Femur (tissue), 1 donor: ENCODE results near the gene HRH2.

ENCODE experiments used
- DNase-seq: peaks from one replicate; pipeline ENCODE4 v3.0.0-alpha.2; 2017

The HRH2 gene

DNA sequence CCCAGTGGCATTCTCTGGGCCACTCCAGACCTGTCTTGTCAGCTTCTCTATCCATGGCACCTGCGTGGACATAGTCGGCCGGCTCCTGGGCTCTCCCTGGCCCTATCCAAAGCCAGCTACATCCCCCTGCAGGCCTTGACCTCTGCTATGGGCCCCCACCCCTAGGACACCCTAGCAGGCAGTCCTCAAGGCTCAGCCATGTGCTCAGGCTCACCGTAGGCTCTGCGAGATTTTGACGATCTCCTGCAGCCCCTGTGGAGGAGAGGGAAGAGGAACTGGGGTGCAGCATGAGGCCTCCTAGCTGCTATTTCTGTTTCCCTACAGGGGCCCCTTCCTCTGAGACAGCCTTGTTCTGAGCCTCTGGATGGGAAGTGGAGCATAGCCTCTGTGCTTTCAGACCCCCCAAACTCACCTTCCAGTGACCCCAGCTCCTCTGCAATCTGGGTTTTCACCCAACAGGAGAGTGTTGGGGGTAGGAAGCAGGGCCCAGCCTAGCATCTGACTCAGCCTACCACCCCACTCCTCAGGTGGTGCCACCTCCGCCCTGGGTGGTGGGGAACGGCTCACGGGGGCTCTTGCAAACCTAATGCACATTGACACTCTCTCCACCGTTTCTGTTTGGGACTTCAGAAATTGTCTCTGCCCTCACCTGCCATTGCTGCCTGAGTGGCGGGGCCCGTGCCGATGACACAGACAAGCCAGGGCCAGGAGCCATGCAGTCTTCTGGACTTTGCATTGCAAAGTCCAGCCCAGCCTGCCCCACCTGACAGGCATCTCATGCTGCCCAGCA, 36.7 kb downstream of the HRH2 start:
- DNase-seq, result no peak

DNA sequence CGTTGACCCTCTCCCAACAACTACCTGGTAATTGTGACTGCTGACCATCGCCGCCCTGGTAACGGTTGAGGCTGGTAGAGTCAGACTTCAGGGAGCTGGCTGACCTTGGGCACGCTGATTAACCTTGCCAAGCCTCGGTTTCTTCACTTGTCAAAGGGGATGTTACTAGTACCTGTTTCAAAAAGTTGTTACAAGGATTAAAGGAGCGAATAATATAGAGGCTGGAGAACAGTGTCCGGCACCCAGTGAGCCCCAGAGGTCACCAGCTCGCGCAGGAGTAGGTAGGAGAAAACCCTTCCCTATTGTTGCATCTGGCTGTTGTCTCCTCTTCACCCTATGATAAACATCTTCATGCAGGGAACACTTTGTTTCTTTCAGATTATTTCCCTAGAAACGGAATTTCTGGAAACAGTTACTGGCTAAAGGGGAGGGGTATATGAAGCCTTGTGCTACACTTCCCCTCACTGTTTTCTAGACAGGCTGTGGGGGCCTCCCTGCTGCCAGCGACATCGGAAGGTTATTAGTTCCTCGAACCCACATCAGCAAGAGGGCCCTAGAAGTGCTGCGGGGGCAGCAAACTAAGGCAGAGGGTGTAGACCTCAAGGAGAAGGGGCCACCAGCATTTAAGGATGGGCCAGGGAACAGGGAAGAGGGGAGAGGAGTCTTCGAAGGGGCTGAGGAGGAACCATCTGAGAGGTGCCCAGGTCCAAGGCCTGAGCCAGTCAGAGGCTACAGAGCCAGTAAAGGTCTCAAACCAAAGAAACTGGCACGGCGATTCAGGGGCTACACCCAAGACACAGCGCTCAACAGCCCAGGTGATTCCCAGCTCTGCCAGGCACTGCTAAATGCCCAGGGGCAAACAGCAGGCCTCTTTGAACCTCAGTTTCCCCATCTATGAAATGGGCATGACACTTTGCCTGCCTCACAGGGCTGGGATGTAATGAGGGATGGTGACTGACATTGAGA, 37.6 kb downstream of the HRH2 start:
- no peak for DNase-seq

DNA sequence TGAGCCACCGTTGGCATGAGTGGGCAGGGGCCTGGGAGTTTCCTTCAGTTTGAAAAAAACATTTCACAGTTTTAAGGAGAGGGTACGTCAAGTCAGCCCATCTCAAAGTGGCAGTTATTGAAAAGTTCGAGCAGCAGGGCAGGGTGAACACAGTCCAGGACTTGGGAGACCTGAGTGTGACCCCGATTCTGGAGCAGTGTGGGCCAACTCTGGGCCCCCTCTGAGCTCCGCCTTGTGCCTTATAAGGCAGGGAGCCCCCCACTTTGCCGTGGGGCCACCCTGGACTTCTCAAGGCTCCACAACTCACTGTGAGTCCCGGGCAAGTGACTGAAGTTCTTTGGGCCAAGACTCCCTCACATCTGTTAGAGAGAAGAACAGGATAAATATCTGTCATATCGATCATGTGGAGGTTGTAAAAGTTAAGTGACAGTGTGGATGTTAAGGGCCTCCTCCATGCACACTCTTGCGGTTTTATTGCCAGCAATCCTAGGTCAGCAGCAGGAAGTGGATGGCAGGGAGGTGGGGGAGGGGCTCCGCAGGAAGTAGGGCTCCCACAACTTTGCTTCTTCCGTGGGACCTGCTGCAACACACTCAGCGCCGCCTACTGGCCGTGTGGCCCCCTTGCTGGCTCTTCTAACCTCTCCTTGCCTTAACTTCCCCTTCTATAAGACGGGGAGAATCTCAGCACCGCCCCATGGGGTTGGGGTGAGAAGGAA, 38.4 kb downstream of the HRH2 start:
- DNase-seq, result peak; percentile 76

DNA sequence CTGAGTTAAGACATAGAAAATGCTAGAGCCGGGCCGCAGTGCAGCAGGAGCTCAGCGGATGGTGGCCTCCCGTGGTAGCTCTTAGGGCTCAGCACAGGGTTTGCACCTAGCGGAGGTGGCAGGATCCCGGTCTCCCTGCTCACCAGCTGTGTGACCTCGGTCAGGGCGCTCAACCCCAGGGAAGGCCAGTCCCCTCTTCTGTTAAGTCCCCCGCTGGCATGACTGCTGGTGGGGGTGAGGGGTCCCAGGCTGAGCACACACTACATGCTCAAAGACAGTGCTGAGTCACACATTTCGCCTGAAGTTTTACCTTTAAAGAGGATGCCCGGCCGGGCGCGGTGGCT, 39.0 kb downstream of the HRH2 start:
- DNase-seq, result no peak

DNA sequence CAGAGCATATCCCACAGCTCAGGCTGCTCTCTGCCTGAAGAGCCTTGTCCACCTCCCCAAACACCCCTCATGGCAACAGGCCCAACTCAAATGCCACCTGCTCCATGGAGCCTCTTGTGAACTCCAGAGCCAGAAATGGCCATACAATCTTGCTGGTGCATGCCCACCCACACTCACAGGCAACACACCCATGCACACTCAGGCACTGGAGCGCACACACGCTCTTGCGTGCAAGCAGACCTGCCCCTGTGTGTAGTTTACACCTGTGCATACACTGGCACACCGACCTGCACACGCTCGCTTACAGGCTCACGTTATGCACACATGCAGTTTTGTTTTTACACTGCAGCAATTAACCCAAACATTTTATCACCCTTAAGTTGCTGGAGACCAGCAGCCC, 40.0 kb downstream of the HRH2 start:
- no peak for DNase-seq

DNA sequence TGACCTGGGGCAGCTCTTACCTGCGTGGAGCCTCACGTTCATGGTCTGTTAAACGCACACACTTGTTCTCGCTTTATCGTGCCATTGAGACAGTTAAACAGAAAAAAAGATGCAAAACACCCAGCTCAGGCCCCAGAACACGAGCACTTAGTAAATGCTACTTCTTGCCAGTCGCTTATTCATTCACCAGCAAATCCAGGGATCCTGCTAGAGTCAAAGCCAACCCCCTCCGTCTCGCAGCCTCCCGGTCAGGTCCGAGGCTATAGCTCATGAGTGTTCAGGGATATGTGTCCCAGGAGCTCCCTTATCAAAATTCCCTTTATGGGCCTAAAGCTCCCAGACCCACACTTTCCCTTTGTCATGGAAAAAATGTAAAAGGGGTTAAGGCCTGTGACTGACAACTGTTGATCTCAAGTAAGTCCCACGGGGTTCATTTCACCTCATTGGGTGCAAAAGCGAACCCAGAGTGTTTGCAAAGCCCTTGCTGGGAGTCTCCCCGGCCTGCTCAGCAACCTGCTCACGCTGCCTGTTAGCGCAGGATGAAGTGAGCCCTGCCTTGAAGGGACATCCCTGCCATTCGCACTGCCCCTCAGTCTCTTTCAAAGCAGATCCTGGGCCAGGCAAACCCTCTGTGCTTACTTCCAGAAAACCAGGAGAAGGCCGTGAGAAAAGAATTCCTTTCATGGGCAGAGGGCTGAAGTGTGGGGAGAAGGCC, 40.7 kb downstream of the HRH2 start:
- no peak for DNase-seq

DNA sequence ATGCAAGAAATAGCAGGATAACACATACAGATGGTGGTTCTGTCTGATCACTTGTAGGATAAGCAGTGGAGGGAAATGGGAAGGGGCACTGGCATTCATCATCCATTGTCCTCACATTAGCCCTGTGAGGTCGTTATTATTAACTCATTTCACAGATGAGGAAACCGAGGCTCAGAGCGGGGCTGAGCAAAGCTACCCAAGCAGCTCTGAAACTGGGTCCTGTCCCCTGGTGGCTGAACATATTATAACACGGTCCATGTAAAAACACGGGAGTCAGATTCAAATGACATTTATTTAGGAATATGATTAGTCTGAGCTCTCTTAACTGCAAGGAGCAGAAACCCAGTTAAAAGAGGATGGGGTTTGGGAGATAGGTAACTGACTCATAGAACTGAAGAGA, 43.1 kb downstream of the HRH2 start:
- peak; percentile 6 for DNase-seq

DNA sequence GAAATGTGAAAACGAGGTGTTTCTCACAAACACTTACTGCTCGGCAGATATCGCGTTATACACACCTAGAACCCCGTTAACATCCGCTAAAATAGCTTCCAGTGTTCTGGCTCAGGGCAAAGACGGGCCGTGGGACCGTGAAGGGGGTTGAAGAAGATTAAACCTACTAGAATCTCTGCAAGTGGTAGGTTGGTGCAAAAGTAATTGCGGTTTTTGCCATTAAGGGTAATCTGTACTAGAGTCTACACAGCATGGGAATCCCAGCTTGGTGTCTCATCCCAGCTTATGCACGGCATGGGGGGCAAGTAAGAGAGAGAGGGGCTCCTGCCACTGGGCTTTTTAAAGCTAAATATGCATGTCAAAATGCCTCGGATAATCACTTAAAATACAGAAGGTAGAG, 43.9 kb downstream of the HRH2 start:
- DNase-seq, result peak; percentile 1

DNA sequence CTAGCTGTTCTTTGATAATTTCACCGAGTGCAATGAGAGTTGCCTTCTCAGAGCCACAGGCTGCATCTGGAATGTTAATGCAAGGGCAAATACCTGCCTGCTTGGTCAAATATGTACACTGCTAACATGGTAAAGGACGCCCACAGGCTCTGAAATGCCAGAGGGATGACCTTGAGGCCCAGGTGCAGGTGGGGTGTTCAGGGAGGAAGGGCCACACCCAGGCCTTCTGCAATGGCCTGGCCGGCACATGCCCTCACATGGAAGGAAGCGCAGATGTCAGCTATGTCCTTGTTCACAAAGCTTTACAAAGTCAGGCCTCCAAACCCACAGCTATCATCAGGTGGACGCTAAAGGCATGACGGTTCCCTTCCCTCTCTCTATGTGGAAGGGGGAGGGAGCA, 48.6 kb downstream of the HRH2 start:
- peak; percentile 7 for DNase-seq

DNA sequence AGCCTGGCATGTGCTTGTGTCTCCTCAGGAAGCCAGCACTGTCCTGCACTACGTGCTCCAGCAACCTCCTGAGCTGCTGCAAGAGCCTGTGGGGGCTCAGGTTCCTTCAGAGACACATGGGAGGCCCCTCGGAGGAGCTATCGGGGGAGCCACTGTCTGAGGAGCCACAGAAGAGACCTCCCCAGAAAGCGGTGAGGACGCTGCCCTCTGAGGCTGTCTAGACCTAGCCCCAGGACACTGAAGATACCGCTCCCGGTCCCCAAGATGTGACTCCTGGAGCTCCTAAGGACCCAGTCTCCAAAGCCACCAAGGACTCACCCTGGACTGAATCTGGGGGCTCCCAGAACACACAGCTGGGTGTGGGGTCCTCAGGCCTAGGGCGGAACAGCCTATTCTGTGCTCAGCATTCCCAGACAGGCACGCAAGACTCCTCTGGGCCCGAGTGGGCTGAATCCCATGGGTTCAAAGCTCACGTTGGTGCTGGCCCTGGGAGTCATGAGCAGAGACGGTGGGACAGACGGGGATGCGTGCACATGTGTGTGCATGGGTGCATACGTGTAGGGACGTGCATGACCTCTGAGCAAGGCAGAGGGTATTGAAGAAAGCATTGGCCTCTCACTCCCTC, 50.0 kb downstream of the HRH2 start:
- DNase-seq, result peak; percentile 10

DNA sequence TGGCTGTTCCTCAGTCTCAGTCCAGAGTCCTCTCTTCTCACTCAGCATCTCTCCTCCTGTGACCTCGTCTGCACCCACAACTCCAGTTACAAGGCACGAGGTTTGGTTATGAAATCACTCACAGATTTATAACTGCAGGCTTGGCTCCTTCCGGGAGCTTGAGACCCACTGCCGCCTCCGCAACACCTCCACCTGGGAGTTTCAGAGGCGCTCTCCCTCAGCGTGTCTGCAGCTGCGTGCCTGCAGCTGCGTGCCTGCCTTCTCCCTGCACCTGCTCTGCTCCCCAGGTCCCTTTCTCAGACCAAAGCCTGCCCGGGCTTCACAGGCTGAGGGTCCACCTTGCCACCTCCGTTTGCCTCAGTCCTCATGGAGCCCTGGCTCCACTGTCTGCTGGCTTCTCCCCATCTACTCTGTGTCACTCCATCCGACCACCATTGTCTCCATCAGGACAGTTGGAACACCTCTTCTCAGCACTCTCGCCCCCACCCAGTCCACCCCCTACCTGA, 51.5 kb downstream of the HRH2 start:
- DNase-seq, result peak; percentile 4

DNA sequence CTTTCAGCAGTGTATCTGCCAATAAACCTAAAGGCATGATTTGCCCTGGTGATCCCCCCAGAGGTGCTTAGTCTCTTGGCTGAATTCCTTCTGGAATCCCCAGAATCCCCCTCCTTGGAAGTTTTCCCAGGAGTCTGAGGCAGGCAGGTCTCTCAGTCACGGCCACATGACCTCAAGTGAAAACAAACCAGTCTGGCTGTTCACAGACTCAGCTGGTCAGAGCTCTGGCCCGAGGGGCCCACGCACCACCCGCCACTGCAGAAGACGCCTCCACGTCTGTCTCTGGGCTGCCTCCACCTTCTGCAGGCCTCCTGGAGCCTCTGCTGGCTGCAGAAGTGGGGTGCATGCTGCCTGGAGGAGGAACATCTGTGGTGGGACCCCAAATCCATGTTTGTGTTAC, 52.5 kb downstream of the HRH2 start:
- DNase-seq, result peak; percentile 4

DNA sequence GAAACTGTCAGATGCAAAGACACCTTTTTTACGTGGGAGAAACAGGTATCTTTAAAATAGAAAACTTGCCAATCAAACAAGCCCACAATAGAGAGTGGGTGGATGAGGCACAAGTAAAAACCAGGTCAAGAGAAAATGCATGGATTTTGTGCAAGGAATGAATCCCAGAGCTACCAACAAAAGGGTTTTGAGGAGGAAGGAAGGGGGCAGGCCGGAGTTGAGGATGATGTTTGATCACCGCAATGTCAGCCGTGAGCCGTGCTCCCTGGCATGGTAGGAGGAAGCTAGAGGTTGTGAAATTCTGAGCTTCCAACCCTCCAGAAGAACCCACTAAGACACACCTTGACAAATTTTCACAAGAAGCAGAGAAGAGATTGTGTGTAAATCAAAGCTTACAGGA, 53.2 kb downstream of the HRH2 start:
- DNase-seq, result no peak

DNA sequence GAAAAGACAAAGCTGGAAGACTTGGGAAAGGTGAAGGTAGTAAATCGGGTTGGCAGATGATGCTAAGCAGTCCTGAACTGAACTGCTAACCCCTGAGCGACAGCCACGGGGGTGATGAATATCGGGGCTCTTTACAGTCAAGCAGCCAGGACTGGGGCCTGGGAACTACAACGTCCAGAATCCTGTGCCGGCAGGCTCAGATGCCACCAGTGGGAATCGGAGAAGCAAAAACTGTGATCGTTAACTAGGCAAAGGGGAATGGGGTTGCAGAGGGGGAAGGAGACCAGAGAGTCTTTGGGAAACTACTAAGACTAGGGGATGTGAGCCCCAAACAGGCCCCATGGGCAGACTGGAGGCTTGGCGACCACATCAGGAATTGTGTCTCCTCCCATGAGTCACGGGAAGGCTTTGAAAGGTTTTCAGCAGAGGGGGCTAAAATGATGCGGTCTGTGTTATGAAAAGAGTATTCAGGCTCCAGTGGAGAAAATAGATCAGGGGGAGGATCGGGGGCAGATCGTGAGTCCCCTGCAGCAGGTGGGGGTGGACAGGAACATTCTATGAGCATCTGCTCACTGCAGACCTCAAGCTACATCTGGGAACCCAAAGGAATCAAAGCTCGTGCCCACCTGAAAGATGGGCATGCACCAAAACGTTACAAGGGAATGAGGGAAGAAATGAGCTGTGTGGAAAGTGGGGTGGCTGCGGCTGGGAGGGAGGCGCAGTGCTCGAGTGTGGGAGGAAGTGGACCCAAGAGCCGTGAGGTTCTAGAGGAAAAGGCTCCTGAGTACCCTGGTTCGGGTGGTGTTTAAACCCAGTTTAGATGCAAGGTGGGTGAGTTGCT, 53.8 kb downstream of the HRH2 start:
- no peak for DNase-seq

DNA sequence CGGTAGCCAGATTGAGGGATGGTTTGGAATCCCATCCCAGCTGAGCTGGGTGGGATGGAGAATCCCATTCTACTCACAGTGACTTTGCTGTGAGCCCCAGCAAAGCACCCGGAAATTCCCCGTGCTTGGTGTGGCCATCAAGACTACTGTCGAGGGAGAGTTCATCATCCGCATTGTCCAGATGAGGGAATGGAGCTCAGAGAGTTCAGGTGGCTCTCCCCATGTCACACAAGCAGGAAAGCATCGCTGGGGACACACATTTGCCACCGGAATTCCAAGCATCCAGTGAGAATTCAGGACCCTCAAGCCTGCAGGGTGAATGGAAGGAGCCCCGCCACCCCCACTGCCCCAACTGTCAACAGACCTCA, 54.4 kb downstream of the HRH2 start:
- peak; percentile 3 for DNase-seq

DNA sequence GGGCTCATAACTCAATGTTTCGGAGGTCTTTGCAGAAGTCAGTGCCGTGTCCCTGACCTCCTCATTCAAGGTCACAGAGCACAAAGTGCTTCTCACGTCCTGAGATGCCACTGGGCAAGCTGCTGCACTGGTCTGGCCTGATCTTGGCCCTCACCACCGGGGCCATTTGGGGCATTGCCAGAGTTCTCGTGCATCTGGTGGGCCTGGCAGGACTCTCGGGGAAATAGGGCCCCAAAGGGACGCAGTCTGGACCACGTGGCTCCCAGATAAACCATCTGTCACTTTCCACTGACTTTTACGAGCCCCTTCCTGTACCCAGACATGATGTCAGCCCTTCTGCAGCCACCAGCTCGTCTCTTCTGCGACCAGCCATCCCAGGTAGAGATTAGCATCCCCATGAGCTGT, 54.8 kb downstream of the HRH2 start:
- DNase-seq, result peak; percentile 1

DNA sequence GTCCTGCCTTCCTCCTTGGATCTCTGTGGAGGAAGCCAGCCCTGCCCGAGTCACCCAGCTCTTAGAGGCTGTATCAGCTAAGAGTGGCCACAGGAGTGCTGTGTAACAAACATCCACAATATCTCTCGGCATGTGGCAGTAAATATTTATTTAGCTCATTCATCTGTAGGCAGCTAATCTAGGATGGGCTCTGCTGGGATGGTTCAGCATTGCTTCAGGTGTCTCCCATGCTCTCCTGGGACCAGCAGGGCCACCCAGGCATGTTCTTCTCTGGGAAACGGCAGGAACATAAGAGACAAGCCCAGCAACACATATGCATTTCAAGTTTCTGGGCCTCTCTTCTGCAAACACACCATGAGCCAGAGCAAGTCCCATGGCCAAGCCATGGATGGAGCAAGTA, 56.1 kb downstream of the HRH2 start:
- DNase-seq, result no peak

DNA sequence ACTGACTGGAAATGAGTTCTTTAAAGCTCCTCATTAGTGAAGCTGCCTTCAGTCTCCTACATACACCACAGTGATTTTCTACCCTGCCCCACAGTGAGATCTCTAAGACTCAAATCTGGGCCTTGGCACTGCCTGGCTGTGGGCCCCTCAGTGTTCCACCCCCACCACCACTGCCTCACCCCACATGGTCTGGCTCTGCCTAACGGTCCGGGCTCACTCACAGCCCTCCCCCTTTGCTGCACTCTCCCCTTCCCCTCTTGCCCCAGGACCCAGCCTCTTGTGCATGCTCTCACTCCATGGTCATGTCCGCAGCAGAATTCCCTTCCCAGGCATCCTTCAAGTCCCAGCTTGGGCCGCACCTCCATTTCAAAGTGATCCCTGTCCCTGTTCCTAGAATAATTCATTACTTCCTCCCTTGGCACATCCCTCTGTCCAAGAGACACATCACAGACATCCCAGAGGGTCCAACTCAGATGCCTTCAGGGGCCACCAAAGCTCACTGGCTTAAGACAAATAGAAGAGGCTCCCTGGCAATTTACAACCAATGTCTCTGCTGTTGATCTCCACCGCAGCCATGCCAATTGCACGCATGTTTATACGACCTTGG, 56.7 kb downstream of the HRH2 start:
- peak; percentile 10 for DNase-seq

DNA sequence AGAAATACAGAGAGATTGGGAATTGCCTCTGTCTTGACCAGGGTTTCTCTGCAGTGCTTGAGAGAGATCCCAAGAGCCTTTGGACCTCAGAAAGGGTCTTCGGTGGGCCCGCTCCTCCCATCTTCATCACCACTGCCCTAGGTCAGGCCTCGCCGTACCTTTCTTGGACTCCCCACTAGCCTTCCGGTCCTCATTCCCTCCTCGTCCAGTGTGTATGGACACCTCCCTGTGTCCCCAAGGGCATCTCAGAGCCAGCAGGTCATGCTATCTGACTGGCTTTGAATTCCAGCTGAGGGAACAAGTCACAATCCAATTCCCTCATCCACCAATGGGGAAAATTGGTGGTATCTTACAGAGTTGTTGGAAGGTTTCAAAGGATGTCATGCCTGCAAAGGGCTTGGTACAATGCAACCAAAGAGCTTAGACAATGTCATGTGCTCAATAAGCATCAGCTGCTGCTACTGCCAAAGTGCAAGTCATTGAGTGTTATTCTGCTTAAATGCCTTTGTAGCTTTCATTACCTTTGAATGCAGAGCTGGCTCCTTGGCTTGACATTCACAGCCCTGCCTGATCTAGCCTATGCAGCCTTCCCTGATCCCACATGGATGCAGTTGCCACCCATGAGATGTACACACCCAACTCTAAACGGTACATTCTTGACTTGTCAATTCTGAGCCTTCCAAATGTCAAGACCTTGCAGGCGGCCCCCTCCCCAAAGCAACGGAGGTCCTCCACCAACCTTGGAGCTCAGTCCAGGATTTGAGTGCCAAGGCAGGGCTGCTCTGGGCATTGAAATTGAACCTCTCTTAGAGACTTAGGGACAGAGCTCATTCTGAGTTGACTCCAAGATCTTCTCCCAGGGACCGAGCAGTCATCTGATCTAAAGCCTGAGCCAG, 58.0 kb downstream of the HRH2 start:
- peak; percentile 5 for DNase-seq

DNA sequence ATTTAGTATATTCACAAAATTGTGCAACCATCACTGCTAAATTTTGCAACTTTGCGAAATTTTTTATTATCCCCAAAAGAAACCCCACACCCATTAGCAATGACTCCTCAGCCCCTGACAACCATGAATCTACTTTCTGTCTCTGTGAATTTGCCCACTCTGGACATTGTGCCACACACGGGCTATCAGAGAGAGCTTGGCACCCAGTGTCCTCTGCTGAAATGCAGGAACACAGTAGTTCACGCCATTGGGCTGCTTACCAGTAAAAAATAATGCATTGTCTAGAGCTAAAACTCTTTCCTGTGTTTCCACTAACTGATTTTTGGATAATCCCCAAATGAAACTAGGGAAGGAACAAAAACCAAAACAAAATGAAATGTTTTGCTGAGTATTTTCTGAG, 60.0 kb downstream of the HRH2 start:
- DNase-seq, result no peak
